Endothelial cell of umbilical vein (primary cell): ENCODE measurements around the gene PLA2G12B.
"Not testable (repeated sequence)": the region's sequence is repeated elsewhere in the genome, so short reads cannot be mapped to it uniquely, and the experiment has no call there.

ENCODE experiments used
- CTCF ChIP-seq, 2 donors: IDR thresholded peaks; 1 replicate in 1 of 2; 2 replicates in 1 of 2; pipeline ENCODE4 v1.5.1; 2011; ENCODE audit warnings: low read length in 2 of 2, mild to moderate bottlenecking in 2 of 2, moderate library complexity in 2 of 2, control low read depth in 1 of 2, inconsistent platforms in 1 of 2, low read depth in 1 of 2; ENCODE audit not compliant: insufficient read depth in 1 of 2; ENCODE audit errors: extremely low read depth in 1 of 2
- EZH2 ChIP-seq: IDR thresholded peaks from 2 replicates; pipeline ENCODE4 v1.6.1; 2012; ENCODE audit warnings: borderline replicate concordance, low read depth, mild to moderate bottlenecking, moderate library complexity, low read length, inconsistent platforms; ENCODE audit not compliant: severe bottlenecking
- FOS ChIP-seq: IDR thresholded peaks from 2 replicates; pipeline ENCODE4 v1.6.1; 2011; ENCODE audit warnings: mild to moderate bottlenecking, low read length, moderate library complexity, borderline replicate concordance; ENCODE audit not compliant: insufficient read depth
- GATA2 ChIP-seq: IDR thresholded peaks from 2 replicates; pipeline ENCODE4 v1.7.0; 2011; ENCODE audit warnings: low read depth, mild to moderate bottlenecking, moderate library complexity, mixed read lengths, low read length; ENCODE audit not compliant: insufficient read length, insufficient read depth
- JUN ChIP-seq: IDR thresholded peaks from 2 replicates; pipeline ENCODE4 v1.6.1; 2011; ENCODE audit warnings: borderline replicate concordance, low read depth; ENCODE audit not compliant: insufficient read length, insufficient read depth
- MAX ChIP-seq: IDR thresholded peaks from 2 replicates; pipeline ENCODE4 v1.6.1; 2011; ENCODE audit not compliant: insufficient read depth, insufficient read length
- MYC ChIP-seq: IDR thresholded peaks from one replicate; pipeline ENCODE4 v1.6.1; 2011; ENCODE audit warnings: mild to moderate bottlenecking, low read depth, low read length
- POLR2A ChIP-seq: IDR thresholded peaks from 2 replicates; pipeline ENCODE4 v1.6.1; 2012; ENCODE audit warnings: low read depth, mild to moderate bottlenecking, control low read depth, low read length
- POLR2AphosphoS5 ChIP-seq: IDR thresholded peaks from 2 replicates; pipeline ENCODE4 v1.6.1; 2012; ENCODE audit warnings: low read depth, mild to moderate bottlenecking, control low read depth, low read length, moderate library complexity; ENCODE audit not compliant: insufficient read depth

DNA sequence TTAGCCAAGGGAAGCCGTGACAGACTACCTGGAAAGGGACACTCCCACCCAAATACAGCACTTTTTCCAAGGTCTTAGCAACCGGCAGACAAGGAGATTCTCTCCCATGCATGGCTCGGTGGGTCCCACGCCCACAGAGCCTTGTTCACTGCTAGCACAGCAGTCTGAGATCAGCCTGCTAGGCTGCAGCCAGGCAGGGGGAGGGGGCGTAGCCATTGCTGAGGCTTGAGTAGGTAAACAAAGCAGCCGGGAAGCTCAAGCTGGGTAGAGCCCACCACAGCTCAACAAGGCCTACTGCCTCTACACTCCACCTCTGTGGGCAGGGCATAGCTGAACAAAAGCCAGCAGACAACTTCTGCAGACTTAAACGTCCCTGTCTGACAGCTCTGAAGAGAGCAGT lies 35.2 kb upstream of the PLA2G12B start:
- not testable (repeated sequence) for TF ChIP-seq POLR2A; EZH2; CTCF (IDR thresholded peaks at IDR 0.05; ENCODE audit: extremely low read depth in 1 of 2, insufficient read depth in 1 of 2, low read depth in 1 of 2, low read length in 2 of 2); POLR2AphosphoS5; FOS; MAX; MYC; JUN; GATA2
